Activated CD8-positive, alpha-beta memory T cell treated with anti-CD3 and anti-CD28 coated beads for 36 hours (primary cell): ENCODE data around the gene AP1AR. TPM values are rescaled to one million over a fixed set of nuclear protein-coding genes. Genes with fewer than 3 reads are reported as not detected.
"Not testable (repeated sequence)": the region's sequence is repeated elsewhere in the genome, so short reads cannot be mapped to it uniquely, and the experiment has no call there.

Source experiments
- CTCF ChIA-PET: fragments of 350-600 bp; sonication (Branson Sonifier 250); formaldehyde crosslinking; loops from one replicate; lab custom pipeline; 2021; ENCODE audit warnings: antibody characterized with exemption; lab: Charles Lee
- POLR2A ChIA-PET: fragments of 350-600 bp; sonication (Branson Sonifier 250); formaldehyde crosslinking; loops from one replicate; lab custom pipeline; 2021; ENCODE audit warnings: antibody characterized with exemption; lab: Charles Lee
- total RNA-seq, 2 experiments: library from RNA; stranded (reverse); gene quantifications; one replicate each; pipeline ENCODE4 v1.2.3, GENCODE V29; 2021

The AP1AR gene
- total RNA-seq, 2 experiments from 2014 or later: 21.7 to 24.5 TPM

- ChIA-PET POLR2A (interaction anchor here (1.3 to 1.4 kb wide), 2 partner anchors 15 to 17 kb away, joined by 4 to 8 read pairs; partner anchors contain the start of gene TIFA), CTCF (interaction anchor here (1.0 kb wide), 1 partner anchor 15 kb away, joined by 3 read pairs; the partner anchor contains the start of gene TIFA)
Measured at GRCh38 chr4:112270640-112271421, 39.2 kb downstream of the AP1AR start.

GRCh38 chr4:112272292-112272691, 40.7 kb downstream of the AP1AR start:
- ChIA-PET POLR2A (interaction anchor here (1.3 to 1.4 kb wide), 2 partner anchors 14 to 15 kb away, joined by 4 to 8 read pairs; partner anchors contain the start of gene TIFA), CTCF (interaction anchor here (1.0 kb wide), 1 partner anchor 14 kb away, joined by 9 read pairs; the partner anchor contains the start of gene TIFA)

- POLR2A ChIA-PET: interaction anchor here (2.8 kb wide), 1 partner anchor 11 kb away, joined by 37 read pairs; the partner anchor contains the start of gene TIFA
Measured at GRCh38 chr4:112274959-112275358, 43.4 kb downstream of the AP1AR start.

GRCh38 chr4:112276113-112276512, 44.5 kb downstream of the AP1AR start:
- POLR2A ChIA-PET: no interaction called here

More at GRCh38 chr4:112274959-112275358, 43.4 kb downstream of the AP1AR start:
- CTCF ChIA-PET: interaction anchor here (3.4 kb wide), 1 partner anchor 11 kb away, joined by 28 read pairs; the partner anchor contains the start of gene TIFA

GRCh38 chr4:112277220-112277619, 45.6 kb downstream of the AP1AR start:
- CTCF ChIA-PET: no interaction called here

More at GRCh38 chr4:112276113-112276512, 44.5 kb downstream of the AP1AR start:
- CTCF ChIA-PET: interaction anchor here (3.4 kb wide), 1 partner anchor 10 kb away, joined by 28 read pairs; the partner anchor contains the start of gene TIFA

GRCh38 chr4:112277705-112278448, 46.3 kb downstream of the AP1AR start:
- CTCF ChIA-PET: no interaction called here
- POLR2A ChIA-PET: no interaction called here

More at GRCh38 chr4:112277220-112277619, 45.6 kb downstream of the AP1AR start:
- POLR2A ChIA-PET: no interaction called here

GRCh38 chr4:112279025-112279881, 47.7 kb downstream of the AP1AR start:
- ChIA-PET CTCF (interaction anchor here (0.7 to 0.9 kb wide), 2 partner anchors 8 to 45 kb away, joined by 3 to 4 read pairs; no protein-coding TSS in a partner anchor), POLR2A (interaction anchor here (0.7 kb wide), 1 partner anchor 10 kb away, joined by 4 read pairs; no protein-coding TSS in a partner anchor)

GRCh38 chr4:112279882-112280315, 48.3 kb downstream of the AP1AR start:
- ChIA-PET POLR2A (interaction anchor here (0.7 kb wide), 1 partner anchor 9 kb away, joined by 4 read pairs; no protein-coding TSS in a partner anchor), CTCF (interaction anchor here (0.7 to 0.9 kb wide), 2 partner anchors 8 to 46 kb away, joined by 3 to 4 read pairs; no protein-coding TSS in a partner anchor)

GRCh38 chr4:112280386-112281056, 48.9 kb downstream of the AP1AR start:
- POLR2A ChIA-PET: interaction anchor here (1.0 kb wide), 1 partner anchor 48 kb away, joined by 3 read pairs; the partner anchor contains the start of gene AP1AR

GRCh38 chr4:112281895-112282398, 50.4 kb downstream of the AP1AR start:
- CTCF ChIA-PET, POLR2A ChIA-PET: not testable (repeated sequence)

More at GRCh38 chr4:112280386-112281056, 48.9 kb downstream of the AP1AR start:
- CTCF ChIA-PET: no interaction called here

- ChIA-PET CTCF (no interaction called here), POLR2A (no interaction called here)
Measured at GRCh38 chr4:112282860-112283667, 51.5 kb downstream of the AP1AR start.

- ChIA-PET CTCF (interaction anchor here (4.0 kb wide), 1 partner anchor 10 kb away, joined by 28 read pairs; no protein-coding TSS in a partner anchor), POLR2A (interaction anchor here (4.6 kb wide), 1 partner anchor 10 kb away, joined by 37 read pairs; no protein-coding TSS in a partner anchor)
Measured at GRCh38 chr4:112284166-112284565, 52.6 kb downstream of the AP1AR start.

GRCh38 chr4:112284662-112285411, 53.2 kb downstream of the AP1AR start:
- ChIA-PET POLR2A (interaction anchor here (0.7 to 4.6 kb wide), 2 partner anchors 11 to 40 kb away, joined by 3 to 37 read pairs; no protein-coding TSS in a partner anchor), CTCF (interaction anchor here (4.0 kb wide), 1 partner anchor 10 kb away, joined by 28 read pairs; no protein-coding TSS in a partner anchor)

- ChIA-PET CTCF (interaction anchor here (1.5 to 4.0 kb wide), 2 partner anchors 8 to 13 kb away, joined by 4 to 28 read pairs; no protein-coding TSS in a partner anchor), POLR2A (interaction anchor here (1.3 to 4.6 kb wide), 3 partner anchors 13 to 56 kb away, joined by 4 to 37 read pairs (median 5); partner anchors contain the start of gene AP1AR)
Measured at GRCh38 chr4:112287258-112287989, 55.8 kb downstream of the AP1AR start.
